HG02840 (cell line): ENCODE data around the gene IMMP2L.
"Not testable (repeated sequence)": the region's sequence is repeated elsewhere in the genome, so short reads cannot be mapped to it uniquely, and the experiment has no call there.

Experiments used
- ATAC-seq: cut with Tn5 transposase; IDR thresholded peaks from one replicate; pipeline ENCODE4 v1.9.1; 2021; ENCODE audit warnings: mild to moderate bottlenecking, moderate library complexity, moderate number of reproducible peaks; ENCODE audit not compliant: unreplicated experiment, low FRiP score

The IMMP2L gene

GRCh38 chr7:111473449-111474198 is 88.7 kb downstream of the IMMP2L start:
- no peak for ATAC-seq

DNA sequence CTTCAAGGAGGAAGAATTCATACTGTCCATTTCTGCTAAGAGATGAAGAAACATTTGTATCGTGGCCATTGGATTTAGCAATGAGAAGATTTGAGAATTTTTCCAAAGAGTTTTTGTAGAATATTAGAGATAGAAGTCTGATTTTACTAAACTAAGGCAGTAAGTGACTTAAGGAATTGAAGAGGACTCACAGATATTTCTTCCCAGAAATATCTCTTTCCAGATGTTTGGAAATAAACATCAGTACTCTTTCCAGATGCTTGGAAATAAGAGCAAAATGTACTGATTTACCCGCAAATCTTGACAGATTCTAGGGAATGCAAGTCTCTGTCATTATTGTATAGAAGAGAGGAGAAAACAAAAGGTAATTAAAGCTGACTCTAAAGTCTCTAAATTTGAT is 91.3 kb downstream of the IMMP2L start:
- ATAC-seq = no peak

DNA sequence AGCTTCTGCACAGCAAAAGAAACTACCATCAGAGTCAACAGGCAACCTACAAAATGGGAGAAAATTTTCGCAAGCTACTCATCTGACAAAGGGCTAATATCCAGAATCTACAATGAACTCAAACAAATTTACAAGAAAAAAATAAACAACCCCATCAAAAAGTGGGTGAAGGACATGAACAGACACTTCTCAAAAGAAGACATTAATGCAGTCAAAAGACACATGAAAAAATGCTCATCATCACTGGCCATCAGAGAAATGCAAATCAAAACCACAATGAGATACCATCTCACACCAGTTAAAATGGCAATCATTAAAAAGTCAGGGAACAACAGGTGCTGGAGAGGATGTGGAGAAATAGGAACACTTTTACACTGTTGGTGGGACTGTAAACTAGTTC is 92.4 kb downstream of the IMMP2L start:
- not testable (repeated sequence) for ATAC-seq

DNA sequence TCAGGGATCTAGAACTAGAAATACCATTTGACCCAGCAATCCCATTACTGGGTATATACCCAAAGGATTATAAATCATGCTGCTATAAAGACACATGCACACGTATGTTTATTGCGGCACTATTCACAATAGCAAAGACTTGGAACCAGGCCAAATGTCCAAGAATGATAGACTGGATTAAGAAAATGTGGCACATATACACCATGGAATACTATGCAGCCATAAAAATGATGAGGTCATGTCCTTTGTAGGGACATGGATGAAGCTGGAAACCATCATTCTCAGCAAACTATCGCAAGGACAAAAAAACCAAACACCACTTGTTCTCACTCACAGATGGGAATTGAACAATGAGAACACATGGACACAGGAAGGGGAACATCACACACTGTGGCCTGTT is 96.5 kb downstream of the IMMP2L start:
- ATAC-seq = not testable (repeated sequence)

GRCh38 chr7:111460695-111461094 is 101.6 kb downstream of the IMMP2L start:
- ATAC-seq = no peak

DNA sequence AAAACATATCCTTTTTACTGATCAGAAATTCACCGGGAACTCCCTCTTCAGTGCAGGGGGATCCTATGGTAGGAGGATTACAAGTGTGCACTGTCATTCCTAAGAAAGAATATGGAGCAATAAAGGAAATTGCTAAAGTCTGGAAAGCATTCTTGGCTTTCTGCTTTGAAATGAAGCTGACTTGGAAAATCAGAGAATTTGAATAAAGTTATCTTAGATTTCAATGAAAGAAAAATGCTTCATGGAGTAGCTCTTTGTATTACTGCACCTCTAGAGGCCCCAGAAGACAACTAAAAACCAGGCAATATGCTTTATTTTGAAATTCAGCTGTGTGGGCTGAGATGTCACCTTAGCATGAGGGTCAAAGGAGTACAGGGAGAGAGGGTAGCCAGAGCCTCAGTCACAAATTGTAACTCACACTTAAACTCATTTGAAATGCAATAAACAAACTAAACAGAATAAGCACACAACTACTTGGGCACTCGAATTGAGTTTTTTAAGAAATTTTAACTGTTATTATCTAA is 102.5 kb downstream of the IMMP2L start:
- ATAC-seq = no peak

GRCh38 chr7:111459065-111459756 is 103.1 kb downstream of the IMMP2L start:
- ATAC-seq = no peak

DNA sequence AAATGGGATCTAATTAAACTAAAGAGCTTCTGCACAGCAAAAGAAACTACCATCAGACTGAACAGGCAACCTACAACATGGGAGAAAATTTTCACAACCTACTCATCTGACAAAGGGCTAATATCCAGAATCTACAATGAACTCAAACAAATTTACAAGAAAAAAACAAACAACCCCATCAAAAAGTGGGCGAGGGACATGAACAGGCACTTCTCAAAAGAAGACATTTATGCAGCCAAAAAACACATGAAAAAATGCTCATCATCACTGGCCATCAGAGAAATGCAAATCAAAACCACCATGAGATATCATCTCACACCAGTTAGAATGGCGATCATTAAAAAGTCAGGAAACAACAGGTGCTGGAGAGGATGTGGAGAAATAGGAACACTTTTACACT is 111.6 kb downstream of the IMMP2L start:
- ATAC-seq = not testable (repeated sequence)

- ATAC-seq = not testable (repeated sequence)
Measured at GRCh38 chr7:111447502-111447901, 114.8 kb downstream of the IMMP2L start.

- no peak for ATAC-seq
Measured at GRCh38 chr7:111439977-111440376, 122.3 kb downstream of the IMMP2L start.

DNA sequence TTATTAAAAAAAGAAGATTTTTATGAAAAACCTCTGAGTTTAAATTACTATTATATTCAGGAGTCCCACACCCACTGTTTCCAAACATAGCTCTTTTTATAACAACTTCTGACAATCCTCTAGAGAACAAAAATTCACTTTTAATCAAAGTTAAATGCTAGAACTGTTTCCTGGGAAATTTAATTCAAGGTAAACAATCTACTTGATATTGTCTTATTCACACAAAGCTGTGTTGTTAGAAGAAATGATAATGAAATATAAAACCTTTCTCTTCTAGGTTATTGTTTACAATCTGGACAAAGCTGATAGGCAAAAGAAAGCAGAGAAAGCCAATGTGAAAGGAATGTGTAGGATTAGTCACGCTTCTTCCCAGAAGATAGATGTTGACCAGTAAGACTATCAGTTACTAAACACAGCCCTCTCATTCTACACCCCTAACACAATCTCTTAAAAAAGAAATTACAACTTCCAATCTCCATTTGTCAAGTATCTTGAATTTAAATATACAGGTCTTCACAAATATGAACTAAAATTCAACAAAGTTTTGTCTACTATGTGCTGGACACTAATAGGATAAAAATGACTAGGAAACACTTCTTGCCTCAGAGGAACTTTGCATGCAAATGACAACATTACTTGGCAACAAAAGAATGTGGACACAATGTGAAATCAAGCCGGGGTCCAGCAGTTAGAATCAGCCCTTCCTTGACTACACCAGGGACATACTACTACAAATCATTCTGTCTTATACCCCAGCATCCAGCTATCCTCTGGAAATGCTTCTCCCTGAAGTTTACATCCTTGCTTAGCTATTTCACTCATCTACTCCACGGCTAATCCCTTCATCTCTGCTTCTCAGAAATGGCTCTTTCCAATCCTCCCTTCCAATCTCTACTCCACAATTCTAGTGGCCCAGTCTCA is 123.7 kb downstream of the IMMP2L start:
- no peak for ATAC-seq

- no peak for ATAC-seq
Measured at GRCh38 chr7:111437736-111438135, 124.6 kb downstream of the IMMP2L start.

DNA sequence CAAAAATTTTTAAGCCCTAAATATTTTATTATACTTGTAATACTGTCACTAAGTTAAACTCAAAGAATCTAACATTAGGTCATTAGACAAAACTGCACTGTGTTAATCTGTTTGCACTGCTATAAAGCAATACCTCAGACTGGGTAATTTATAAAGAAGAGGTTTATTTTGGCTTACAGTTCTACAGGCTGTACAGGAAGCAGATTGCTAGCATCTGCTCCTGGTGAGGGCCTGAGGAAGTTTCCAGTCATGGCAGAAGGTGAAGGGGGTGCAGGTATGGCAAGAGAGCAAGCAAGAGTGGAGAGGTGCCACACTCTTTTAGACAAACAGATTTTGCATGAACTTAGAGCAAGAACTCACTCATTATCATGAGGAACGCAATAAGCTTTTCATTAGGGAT is 125.7 kb downstream of the IMMP2L start:
- no peak for ATAC-seq

GRCh38 chr7:111433426-111433825 is 128.9 kb downstream of the IMMP2L start:
- ATAC-seq = no peak

- ATAC-seq = no peak
Measured at GRCh38 chr7:111429781-111430180, 132.5 kb downstream of the IMMP2L start.

DNA sequence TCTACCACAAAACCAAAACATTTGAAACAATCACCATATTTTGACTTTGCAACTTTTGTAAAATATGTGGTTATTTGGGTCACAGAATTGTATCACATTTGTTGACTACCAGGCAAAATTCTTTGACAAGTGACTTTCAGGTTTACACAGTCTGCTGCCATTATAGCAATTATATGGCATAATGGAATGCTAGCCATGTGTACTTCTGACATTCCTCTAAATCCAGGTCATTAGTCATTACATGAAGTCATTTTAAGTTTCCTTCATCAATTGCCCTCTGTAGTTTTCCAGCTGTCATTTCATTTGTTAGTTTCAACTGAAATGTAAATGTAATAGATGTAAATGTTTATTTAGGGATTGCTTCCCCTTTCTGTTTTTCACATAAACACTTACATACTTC is 137.5 kb downstream of the IMMP2L start:
- no peak for ATAC-seq

GRCh38 chr7:111414374-111414773 is 147.9 kb downstream of the IMMP2L start:
- no peak for ATAC-seq

GRCh38 chr7:111413739-111414138 is 148.6 kb downstream of the IMMP2L start:
- ATAC-seq = no peak

DNA sequence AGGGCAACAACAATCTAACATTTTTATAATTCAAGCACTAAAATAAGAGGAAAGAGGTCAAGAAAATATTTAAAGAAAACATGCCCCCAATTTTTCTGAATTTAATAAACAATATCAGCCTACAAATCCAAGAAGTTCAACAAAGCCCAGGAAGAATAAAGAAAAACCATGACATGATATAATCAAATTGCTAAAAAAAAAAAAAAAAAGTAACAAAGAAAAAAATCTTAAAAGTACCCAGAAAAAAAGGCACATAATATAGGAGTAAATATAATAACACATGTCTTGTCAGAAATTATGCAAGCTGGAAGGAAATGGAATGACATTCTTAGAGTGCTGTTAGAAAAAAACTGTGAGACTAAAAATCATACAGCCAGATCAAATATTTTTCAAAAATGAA is 151.4 kb downstream of the IMMP2L start:
- ATAC-seq = no peak

DNA sequence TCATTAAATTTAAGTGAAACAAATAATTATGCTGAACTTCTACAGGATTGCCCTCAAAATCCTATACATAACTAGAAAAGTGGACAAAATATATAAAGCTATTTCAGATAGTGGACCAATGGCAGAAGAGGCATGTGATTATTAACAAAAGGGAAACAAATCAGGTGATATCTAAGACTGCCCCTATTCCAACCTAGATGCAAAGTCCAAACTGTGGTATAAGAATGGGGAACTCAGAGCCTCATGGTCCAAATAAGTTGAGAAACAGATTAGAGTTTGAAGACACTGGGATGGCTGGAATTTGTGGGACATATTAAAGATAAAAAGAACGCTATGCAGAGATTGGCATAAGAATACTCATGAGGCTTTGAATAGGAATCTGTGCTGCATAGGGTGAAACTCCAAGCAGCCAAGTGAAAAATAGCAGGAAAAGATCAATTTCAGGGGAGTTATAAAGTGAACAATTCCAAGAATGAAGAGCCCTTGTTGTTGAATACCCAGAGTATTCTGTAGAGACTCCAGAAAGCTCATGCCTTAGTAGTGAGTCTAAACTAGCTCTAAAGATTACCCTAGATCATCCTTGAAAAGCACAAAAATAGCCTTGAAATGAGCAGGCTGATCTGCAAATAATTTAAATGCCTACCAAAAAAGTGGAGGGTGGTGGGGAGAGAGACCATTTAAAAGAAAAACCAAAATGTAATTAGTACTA is 152.4 kb downstream of the IMMP2L start:
- ATAC-seq = no peak
